ENCODE results near the gene TWNK.
A peak's percentile ranks its signal among the peaks of the same experiment; 100 is the strongest.

TWNK gene

DNA sequence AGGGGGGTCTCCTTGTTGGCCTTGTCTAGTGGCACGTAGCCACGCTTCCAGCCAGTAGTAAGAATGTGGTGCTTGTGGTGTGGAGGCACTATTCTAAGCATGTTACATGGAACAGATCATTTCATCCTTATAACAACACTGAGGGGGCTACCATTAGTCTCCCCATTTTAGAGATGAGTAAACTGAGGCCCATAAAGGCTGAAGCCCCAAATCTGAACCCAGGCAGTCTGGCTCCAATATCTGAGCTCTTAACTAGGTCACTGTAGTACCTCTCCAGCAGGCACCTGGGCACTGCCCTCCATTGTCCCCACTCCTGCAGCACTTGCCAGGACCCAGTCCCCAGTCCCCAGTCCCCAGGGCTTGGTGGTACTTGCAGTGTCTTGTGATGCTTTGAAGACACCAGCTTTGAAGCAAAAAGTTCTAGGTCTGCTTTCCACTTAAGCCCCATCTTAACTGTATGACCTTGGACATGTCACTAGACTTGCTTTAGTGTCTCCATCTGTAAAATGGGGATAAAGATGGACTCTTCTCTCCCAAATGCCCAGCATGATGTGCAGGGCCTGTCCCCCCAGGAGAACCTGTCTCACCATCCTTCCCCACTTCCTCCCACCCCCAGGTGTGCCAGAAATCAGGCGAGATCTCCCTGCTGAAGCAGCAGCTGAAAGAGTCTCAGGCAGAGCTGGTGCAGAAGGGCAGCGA is 18.7 kb downstream of the TWNK start:
- Mint-ChIP-seq H3K27me3 (peaks cover 1% of the 10 kb centered on the region), H3K4me3 (no peak overlapping the region), H3K36me3 (ENCODE audit: low read depth) (peaks cover 50% of the 10 kb centered on the region), H3K9me3 (no peaks in the 10 kb centered on the region), H3K4me1 (ENCODE audit: low read depth) (peaks cover 12% of the 10 kb centered on the region), H3K27ac (no peak overlapping the region)
- intact Hi-C loops (cut with micrococcal nuclease), result no loop called here

DNA sequence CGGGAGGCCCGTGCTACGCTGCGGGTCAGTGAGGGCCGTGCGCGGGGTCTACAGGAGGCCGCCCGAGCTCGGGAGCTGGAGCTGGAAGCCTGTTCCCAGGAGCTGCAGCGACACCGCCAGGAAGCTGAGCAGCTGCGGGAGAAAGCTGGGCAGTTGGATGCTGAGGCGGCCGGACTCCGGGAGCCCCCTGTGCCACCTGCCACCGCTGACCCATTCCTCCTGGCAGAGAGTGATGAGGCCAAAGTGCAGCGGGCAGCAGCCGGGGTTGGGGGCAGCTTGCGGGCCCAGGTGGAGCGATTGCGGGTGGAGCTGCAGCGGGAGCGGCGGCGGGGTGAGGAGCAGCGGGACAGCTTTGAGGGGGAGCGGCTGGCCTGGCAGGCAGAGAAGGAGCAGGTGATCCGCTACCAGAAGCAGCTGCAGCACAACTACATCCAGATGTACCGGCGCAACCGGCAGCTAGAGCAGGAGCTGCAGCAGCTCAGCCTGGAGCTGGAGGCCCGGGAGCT is 19.3 kb downstream of the TWNK start:
- H3K4me1 Mint-ChIP-seq (ENCODE audit: low read depth), result peaks cover 6% of the 10 kb centered on the region
- intact Hi-C loops (cut with micrococcal nuclease), result no loop called here
- H3K27me3 Mint-ChIP-seq, result no peaks in the 10 kb centered on the region
- peaks cover 47% of the 10 kb centered on the region for H3K36me3 Mint-ChIP-seq (ENCODE audit: low read depth)
- no peak overlapping the region for H3K4me3 Mint-ChIP-seq
- H3K27ac Mint-ChIP-seq, result no peak overlapping the region
- no peaks in the 10 kb centered on the region for H3K9me3 Mint-ChIP-seq

DNA sequence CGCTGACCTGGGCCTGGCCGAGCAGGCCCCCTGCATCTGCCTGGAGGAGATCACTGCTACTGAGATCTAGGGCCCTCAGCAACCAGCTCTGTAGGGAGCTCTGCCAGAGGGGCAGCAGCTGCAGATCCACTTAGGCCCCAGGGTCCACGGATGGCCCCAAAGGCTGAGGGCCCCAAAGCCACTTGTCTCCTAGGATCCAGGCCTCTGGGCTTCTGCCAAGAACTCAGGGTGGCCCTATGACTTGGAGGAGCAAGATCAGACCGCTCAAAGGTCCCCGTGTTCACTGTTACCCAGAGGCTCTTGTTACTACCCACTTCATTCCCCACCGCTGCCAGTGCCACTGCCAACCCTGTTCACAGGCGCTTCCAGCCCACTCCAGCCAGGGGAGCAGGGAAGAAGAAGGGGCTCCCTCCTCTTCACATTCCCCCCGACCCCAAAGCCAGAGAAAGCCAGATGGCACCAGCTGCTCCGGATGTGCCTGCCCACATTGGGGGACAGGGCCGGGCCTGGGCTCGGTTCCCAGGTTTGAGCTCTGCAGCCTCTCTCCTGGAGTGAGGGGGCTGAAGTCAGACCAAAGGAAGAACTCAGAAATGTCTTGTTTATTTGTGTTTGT is 19.9 kb downstream of the TWNK start:
- Mint-ChIP-seq H3K27ac (no peak overlapping the region), H3K4me3 (no peak overlapping the region), H3K27me3 (no peaks in the 10 kb centered on the region), H3K4me1 (ENCODE audit: low read depth) (peaks cover 2% of the 10 kb centered on the region), H3K9me3 (no peaks in the 10 kb centered on the region), H3K36me3 (ENCODE audit: low read depth) (peaks cover 47% of the 10 kb centered on the region)
- intact Hi-C loops (cut with micrococcal nuclease), result no loop called here

DNA sequence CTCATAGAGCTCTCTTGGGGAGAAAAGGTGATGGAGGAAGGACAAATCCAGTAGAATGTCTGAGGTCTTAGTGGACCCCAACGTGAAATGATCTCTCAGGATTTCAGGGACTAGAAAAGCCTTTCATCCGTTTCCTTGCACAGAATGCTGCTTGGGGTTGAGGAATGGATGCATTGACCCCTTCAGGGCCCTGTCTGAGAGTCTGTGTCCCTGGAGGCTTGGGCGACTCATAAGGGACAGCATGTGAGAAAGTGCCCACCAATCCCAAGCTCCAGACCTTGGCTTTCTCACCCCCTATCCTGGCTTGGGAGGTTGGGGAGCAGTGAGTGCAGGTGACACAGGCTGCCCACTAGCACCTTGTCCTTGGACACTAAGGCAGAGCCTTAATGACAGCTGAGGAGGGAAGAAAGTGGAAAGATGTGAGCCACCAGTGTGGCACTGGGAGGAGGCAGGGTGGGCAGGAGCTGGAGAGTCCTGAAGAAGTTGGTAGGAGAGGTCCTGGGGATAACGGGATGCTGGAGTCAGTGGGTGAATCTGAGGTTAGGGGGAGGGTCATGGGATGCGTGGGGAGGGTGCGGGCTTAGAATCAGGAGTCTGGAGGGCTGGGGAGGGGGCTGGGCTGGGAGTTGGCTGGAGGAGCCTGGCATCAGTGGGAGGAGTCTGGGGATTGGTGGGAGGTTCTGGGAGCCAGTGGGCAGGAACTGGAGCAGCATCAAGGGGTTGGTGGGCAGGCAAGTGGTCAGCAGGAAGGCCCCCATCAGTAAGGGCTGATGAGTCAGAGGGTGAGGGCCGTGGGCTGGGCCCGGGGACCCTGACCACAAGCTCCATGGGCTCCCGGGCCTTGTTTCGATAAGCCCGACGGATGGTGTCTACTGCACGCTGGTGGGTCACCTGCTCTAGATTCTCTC is 20.8 kb downstream of the TWNK start:
- Mint-ChIP-seq H3K4me1 (ENCODE audit: low read depth) (peaks cover 11% of the 10 kb centered on the region), H3K27me3 (peaks cover 2% of the 10 kb centered on the region), H3K9me3 (no peaks in the 10 kb centered on the region), H3K36me3 (ENCODE audit: low read depth) (peaks cover 39% of the 10 kb centered on the region), H3K4me3 (no peak overlapping the region), H3K27ac (no peak overlapping the region)
- intact Hi-C loops (cut with micrococcal nuclease), result no loop called here

DNA sequence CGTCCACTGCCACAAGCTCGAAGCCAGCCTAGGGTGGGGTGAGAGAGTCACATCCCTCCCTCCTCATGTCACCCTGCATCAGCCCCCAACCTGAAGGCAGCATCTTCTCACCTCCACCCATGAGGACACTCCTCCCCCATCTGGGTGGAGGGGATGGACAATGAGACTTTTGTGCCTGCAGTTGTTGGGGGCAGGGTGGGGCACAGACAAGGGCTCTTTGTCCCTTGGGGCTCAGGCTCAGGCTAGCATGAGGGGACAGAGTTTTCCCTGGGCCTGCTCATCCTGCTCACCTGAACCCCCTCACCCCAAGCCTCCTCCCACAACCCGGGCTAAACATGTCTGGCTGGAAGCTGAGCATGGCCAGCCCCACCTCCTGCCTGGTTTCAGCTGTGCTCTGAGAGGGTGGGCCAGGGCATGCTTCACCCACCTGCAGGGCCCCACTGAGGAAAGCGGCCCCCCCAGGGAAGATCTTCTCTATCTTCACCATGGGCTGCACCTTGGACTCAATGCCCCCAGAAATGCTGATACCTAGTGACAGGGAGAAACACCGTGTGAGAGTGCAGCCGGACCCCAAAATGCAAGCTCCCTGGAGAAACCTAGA is 21.6 kb downstream of the TWNK start:
- H3K27me3 Mint-ChIP-seq, result peaks cover 5% of the 10 kb centered on the region
- no peaks in the 10 kb centered on the region for H3K9me3 Mint-ChIP-seq
- peaks cover 16% of the 10 kb centered on the region for H3K4me1 Mint-ChIP-seq (ENCODE audit: low read depth)
- H3K36me3 Mint-ChIP-seq (ENCODE audit: low read depth), result peaks cover 32% of the 10 kb centered on the region
- H3K27ac Mint-ChIP-seq, result no peak overlapping the region
- no peak overlapping the region for H3K4me3 Mint-ChIP-seq
- intact Hi-C loops (cut with micrococcal nuclease), result no loop called here

DNA sequence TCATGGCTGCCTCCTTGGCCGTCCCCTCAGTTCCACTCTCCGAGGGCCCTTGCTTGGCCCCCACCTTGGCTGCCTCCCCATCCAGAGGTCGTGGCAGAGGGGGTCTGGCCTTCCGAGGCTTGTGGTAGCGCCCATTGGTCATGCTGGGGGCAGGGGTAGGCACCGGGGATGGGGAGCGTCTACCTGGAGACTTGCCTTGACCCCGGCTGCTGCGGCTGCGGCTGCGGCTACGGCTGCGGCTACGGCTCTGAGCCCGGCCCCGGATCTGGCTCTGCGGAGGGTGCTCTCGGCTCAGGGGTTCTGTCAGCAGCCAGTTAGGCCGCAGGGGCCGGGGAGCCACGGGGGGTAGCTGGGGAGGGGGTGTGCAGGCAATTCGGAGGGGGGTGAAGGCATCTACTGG is 23.0 kb downstream of the TWNK start:
- Mint-ChIP-seq H3K27ac (peak overlapping the region; percentile 7), H3K4me3 (no peak overlapping the region), H3K36me3 (ENCODE audit: low read depth) (peaks cover 22% of the 10 kb centered on the region), H3K9me3 (no peaks in the 10 kb centered on the region), H3K4me1 (ENCODE audit: low read depth) (peaks cover 29% of the 10 kb centered on the region), H3K27me3 (peaks cover 13% of the 10 kb centered on the region)
- intact Hi-C loops (cut with micrococcal nuclease), result loop anchor here (10.0 kb wide), 1 partner anchor 46 kb away; the partner anchor contains the start of gene SEMA4G

DNA sequence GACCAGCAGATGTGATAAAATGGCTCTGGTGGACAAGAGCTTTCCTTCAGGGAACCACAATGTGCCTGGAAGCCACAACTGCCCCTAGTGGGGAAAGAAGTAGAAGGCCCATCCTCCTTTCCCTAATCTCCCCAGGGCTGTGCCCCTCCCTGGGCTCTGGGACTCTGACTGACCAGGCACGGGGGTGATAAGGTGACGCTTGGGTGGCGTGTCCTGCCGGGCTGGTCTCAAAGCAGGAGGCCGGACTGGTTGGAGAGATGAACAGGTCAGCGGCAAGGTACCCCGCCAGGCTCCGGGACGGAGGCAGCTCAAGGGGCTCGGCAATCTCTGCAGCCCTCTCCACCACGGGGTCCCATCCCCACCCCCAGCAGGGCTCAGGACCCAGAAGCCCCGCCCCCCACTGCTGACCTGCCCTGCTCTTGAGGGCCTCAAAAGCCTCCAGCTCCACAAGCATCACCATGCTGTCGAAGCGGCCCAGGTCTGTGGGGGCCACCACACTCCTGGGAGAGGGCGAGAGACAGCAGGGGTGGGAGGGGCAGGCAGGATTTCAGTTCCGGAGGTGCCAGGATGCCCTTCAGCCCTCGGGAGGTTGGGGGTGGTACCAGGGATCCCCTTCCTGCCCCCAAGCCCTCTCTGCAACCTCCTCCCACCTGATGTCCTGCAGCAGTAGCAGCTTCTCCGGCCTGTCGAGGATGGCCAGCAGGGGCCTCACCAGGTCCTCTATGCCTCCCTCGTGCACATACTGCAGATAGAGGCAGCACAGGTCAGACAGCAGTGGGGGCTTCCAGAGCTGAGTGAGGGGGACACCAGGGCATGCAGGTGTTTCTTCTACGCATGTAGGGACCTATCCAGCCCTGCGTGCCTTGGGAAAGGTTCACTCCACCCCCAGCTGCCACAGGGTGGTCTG is 24.4 kb downstream of the TWNK start:
- H3K4me1 Mint-ChIP-seq (ENCODE audit: low read depth), result peaks cover 32% of the 10 kb centered on the region
- intact Hi-C loops (cut with micrococcal nuclease), result loop anchor here (10.0 kb wide), 1 partner anchor 47 kb away; the partner anchor contains the start of gene SEMA4G
- no peak overlapping the region for H3K27ac Mint-ChIP-seq
- no peaks in the 10 kb centered on the region for H3K9me3 Mint-ChIP-seq
- peaks cover 8% of the 10 kb centered on the region for H3K36me3 Mint-ChIP-seq (ENCODE audit: low read depth)
- peaks cover 23% of the 10 kb centered on the region for H3K27me3 Mint-ChIP-seq
- H3K4me3 Mint-ChIP-seq, result no peak overlapping the region

DNA sequence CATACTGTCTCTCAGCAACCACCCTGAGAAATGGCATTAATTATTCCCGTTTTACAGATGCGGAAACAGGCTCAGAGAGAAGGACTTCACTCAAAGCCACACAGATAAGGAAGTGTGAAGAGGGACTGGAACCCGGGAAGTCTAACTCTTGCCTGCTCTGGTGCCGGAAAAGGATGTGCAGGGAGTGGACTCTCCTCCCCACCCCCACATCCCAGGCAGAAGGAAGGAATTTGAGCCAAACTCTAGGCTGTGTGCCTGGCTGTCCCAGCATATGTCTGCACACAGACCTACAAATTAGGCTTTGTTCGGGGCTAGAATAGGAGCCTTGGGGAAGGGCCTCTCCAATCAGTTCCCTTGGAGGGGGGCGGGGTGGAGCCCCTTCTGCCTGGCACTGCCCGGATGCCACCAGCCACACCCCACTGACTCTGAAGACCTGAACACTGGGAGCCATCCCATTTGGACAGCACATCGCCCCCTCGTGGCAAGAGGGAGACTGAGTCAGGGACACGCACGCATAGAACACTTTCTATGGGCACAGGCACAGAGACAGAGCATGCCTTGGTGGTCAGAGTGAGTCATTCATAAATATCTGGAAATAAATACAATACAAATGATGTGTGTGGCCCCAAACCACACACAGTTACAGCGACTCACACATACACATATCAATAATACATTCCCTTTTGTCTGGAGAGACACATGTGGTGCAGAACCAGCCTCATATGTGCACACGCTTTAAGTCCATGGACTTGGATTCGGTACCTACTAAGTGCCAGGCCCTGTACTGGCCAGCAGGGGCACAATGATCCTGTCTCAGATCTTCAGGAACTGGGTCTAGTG is 25.4 kb downstream of the TWNK start:
- no peaks in the 10 kb centered on the region for H3K36me3 Mint-ChIP-seq (ENCODE audit: low read depth)
- peak overlapping the region; percentile 53 for H3K27ac Mint-ChIP-seq

DNA sequence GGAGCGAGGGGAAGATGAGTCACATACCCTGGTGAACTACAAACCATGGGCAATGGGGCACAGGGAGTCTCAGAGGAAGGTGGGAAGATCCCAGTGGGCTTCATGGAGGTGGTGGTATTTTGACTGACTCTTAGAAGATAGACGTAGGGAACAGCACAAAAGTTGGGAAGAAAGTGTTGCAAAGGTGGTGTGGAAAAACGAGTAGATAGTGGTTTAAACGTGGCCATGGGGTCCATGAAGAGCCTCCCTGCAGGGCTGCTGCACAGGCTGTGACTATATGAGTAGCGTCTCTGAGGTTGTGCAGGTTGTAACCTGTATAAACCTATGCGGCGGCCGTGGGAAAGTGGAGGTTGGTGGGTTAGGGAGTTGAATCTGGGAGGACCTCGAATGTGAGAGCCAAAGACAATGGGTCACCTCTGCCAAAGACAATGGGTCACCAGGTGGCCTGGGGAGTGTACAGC is 26.1 kb downstream of the TWNK start:
- peak overlapping the region; percentile 53 for H3K27ac Mint-ChIP-seq
- no peaks in the 10 kb centered on the region for H3K36me3 Mint-ChIP-seq (ENCODE audit: low read depth)
- peaks cover 37% of the 10 kb centered on the region for H3K27me3 Mint-ChIP-seq
- no peaks in the 10 kb centered on the region for H3K9me3 Mint-ChIP-seq
- no peak overlapping the region for H3K4me3 Mint-ChIP-seq
- peaks cover 43% of the 10 kb centered on the region for H3K4me1 Mint-ChIP-seq (ENCODE audit: low read depth)
- intact Hi-C loops (cut with micrococcal nuclease), result loop anchor here (10.0 kb wide), 1 partner anchor 49 kb away; the partner anchor contains the start of gene SEMA4G

More for the DNA sequence above, 25.4 kb downstream of the TWNK start:
- intact Hi-C loops (cut with micrococcal nuclease), result loop anchor here (10.0 kb wide), 1 partner anchor 48 kb away; the partner anchor contains the start of gene SEMA4G
- Mint-ChIP-seq H3K27me3 (peaks cover 32% of the 10 kb centered on the region), H3K9me3 (no peaks in the 10 kb centered on the region), H3K4me3 (no peak overlapping the region), H3K4me1 (ENCODE audit: low read depth) (peaks cover 36% of the 10 kb centered on the region)

DNA sequence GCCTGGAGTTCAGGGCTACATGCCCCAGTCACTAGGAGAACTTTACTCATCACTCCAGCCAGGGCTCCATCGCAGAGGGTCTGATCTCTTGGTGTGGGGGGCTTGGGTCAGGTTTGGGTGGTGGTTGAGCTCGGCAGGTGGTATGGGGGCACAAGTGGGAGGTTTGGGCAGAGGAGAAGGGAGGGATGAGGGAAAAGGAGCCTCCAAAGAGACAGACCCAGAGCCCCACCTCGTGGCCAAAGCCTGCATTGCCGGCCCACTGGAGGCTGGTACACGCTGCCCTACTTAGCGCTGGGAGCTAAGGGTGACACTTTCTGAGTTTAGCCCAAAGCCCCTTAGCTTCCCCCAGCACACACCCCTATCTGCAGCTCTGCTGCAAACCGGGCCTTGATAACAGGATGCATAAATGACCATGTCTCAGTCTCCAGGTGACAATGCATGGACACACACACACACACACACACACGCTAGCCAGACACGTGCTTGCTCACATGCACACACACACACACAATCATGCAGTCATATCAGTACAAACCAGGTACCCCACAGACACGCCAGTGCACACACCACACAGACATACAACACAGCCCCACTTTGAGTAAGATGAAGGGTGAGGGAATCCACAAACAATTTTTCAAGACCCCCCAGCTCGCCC is 27.0 kb downstream of the TWNK start:
- Mint-ChIP-seq H3K27me3 (peaks cover 38% of the 10 kb centered on the region), H3K9me3 (no peaks in the 10 kb centered on the region), H3K27ac (no peak overlapping the region), H3K4me3 (no peak overlapping the region), H3K4me1 (ENCODE audit: low read depth) (peaks cover 52% of the 10 kb centered on the region), H3K36me3 (ENCODE audit: low read depth) (no peaks in the 10 kb centered on the region)
- intact Hi-C loops (cut with micrococcal nuclease), result loop anchor here (1.0 to 10.0 kb wide), 2 partner anchors 15 to 50 kb away; partner anchors contain the start of genes LZTS2 and SEMA4G

DNA sequence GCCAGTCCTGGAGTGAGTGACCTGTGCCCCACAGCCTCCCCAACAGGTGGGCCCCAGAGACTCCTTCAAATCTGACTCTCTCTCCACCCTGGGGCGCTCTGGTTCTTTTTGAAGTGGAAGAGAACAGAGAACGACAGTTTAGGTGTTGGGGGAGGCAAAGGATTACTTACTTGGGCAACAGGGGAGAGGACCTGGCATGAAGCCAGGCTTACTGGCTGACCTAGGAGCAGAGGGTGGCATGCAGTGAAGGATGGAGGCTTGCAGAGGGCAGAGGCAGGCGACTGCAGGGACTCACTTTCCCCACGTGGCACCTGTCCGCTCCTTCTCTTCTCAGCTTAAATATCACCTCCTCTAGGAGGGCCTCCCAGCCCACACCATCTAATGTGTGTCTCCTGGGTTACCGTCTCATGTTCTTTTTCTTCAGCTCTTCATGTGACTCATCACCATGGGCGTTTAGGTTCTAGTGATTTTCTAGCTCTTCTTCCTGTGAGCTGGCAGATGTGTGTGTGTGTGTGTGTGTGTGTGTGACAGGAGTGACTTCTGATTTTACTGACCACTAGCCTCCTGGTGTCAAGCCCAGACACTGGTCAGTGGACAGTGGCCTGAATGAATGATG is 27.7 kb downstream of the TWNK start:
- Mint-ChIP-seq H3K4me3 (no peak overlapping the region), H3K27ac (no peak overlapping the region), H3K9me3 (no peaks in the 10 kb centered on the region), H3K27me3 (peaks cover 38% of the 10 kb centered on the region), H3K36me3 (ENCODE audit: low read depth) (no peaks in the 10 kb centered on the region), H3K4me1 (ENCODE audit: low read depth) (peaks cover 56% of the 10 kb centered on the region)
- intact Hi-C loops (cut with micrococcal nuclease), result loop anchor here (1.0 to 10.0 kb wide), 2 partner anchors 16 to 50 kb away; partner anchors contain the start of genes LZTS2 and SEMA4G

All from dendritic cell treated with granulocyte-macrophage colony-stimulating factor and Interleukin-4, amounts not matched to agents 40 ng/mL and 50 ng/mL, for 4 days (primary cell).